Measurements from ENCODE around the gene FER. TPM values are rescaled to one million over a fixed set of nuclear protein-coding genes. Genes with fewer than 3 reads are reported as not detected.

FER gene
- total RNA-seq, 4 donors from 2014 or later: 16.1 to 25.7 (median 19.1) TPM

DNA sequence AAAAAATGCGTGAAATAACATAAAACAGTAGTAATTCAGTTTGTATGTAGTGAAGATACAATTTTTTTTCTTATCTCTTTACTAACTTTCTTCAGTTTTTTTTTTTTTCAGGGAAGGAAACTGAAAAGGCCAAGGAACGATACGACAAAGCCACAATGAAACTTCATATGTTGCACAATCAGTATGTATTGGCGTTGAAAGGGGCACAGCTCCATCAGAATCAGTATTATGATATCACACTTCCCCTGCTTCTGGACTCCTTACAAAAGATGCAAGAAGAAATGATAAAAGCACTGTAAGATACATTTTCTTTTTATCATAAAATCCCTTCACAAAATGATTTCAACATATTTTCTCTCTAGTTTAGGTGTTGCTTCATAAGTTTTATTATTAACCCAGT lies 120.0 kb downstream of the FER start:
- TF ChIP-seq POLR2A (IDR thresholded peaks at IDR 0.05) (no peak), CTCF (IDR thresholded peaks at IDR 0.05) (no peak)
- intact Hi-C loops (cut with DNase I; ENCODE audit: low total_unique reads): no loop called here
- WGBS, 2 donors: 88 to 90% methylated on average over 4 of the region's 4 CpGs
- H3K4me3 ChIP-seq (ENCODE audit: low read depth, poor library complexity, severe bottlenecking): no peak overlapping the region
- no peak for DNase-seq (ENCODE audit: low spot score in 2 of 2)

DNA sequence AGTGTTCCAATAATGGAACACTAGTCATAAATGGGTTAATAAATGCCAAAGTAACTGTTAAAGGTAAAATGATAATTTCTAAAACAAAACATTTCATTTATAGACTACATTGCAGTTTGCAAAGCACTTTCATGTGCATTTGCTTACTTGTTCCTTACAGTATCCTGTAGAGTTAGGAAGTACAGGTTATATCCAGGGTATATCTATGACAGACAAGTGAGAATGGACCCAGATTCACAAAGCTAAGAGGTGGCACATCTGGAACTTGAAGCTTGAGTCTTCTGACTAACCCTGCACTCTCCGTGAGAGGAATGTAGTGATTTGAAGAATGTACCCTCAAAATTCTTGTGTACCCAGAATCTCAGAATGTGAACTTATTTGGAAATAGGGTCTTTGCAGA lies 121.4 kb downstream of the FER start:
- WGBS, 2 donors: 94 to 100% methylated on average over 1 of the region's 1 CpG
- H3K4me3 ChIP-seq (ENCODE audit: low read depth, poor library complexity, severe bottlenecking): no peak overlapping the region
- intact Hi-C loops (cut with DNase I; ENCODE audit: low total_unique reads): no loop called here

GRCh38 chr5:108876451-108876850 lies 128.8 kb downstream of the FER start:
- intact Hi-C loops (cut with DNase I; ENCODE audit: low total_unique reads): no loop called here
- no peak for TF ChIP-seq POLR2A (IDR thresholded peaks at IDR 0.05)
- no peak for TF ChIP-seq CTCF (IDR thresholded peaks at IDR 0.05)
- H3K4me3 ChIP-seq (ENCODE audit: low read depth, poor library complexity, severe bottlenecking): no peak overlapping the region
- DNase-seq (ENCODE audit: low spot score in 2 of 2): no peak

More for the DNA sequence above, 121.4 kb downstream of the FER start:
- no peak for TF ChIP-seq CTCF (IDR thresholded peaks at IDR 0.05)
- DNase-seq (ENCODE audit: low spot score in 2 of 2): no peak

GRCh38 chr5:108878756-108879155 lies 131.1 kb downstream of the FER start:
- no peak for TF ChIP-seq POLR2A (IDR thresholded peaks at IDR 0.05)
- TF ChIP-seq CTCF (IDR thresholded peaks at IDR 0.05): no peak
- intact Hi-C loops (cut with DNase I; ENCODE audit: low total_unique reads): no loop called here
- no peak overlapping the region for H3K4me3 ChIP-seq (ENCODE audit: low read depth, poor library complexity, severe bottlenecking)
- no peak for DNase-seq (ENCODE audit: low spot score in 2 of 2)
- 98 to 99% methylated on average over 2 of the region's 2 CpGs for WGBS, 2 donors

- TF ChIP-seq CTCF (IDR thresholded peaks at IDR 0.05) (no peak), POLR2A (IDR thresholded peaks at IDR 0.05) (no peak)
- 95% methylated on average over 6 of the region's 6 CpGs for WGBS, 2 donors
- DNase-seq (ENCODE audit: low spot score in 2 of 2): no peak
- intact Hi-C loops (cut with DNase I; ENCODE audit: low total_unique reads): no loop called here
- H3K4me3 ChIP-seq (ENCODE audit: low read depth, poor library complexity, severe bottlenecking): no peak overlapping the region
Observed at GRCh38 chr5:108881133-108881532, 133.4 kb downstream of the FER start.

GRCh38 chr5:108884736-108885135 lies 137.0 kb downstream of the FER start:
- TF ChIP-seq POLR2A (IDR thresholded peaks at IDR 0.05) (no peak), CTCF (IDR thresholded peaks at IDR 0.05) (no peak)
- no peak for DNase-seq (ENCODE audit: low spot score in 2 of 2)
- H3K4me3 ChIP-seq (ENCODE audit: low read depth, poor library complexity, severe bottlenecking): no peak overlapping the region
- intact Hi-C loops (cut with DNase I; ENCODE audit: low total_unique reads): no loop called here
- 70 to 75% methylated on average over 4 of the region's 4 CpGs for WGBS, 2 donors
